RWPE2 (cell line): ENCODE results near the gene EFNA4.

Source experiments
- ATAC-seq: fragments of 200-7000 bp; cut with Tn5 transposase; 3 replicates; pipeline ENCODE4 v1.9.1; 2021; ENCODE audit warnings: low read depth
- DNase-seq: peaks from one replicate; pipeline ENCODE4 v3.0.0-alpha.2; 2020; ENCODE audit warnings: low spot score
- H3K27ac ChIP-seq: fragments of 450-650 bp; 2 replicates; pipeline ENCODE4 v1.5.1; 2017; ENCODE audit warnings: mild to moderate bottlenecking; ENCODE audit not compliant: poor library complexity, severe bottlenecking
- H3K27me3 ChIP-seq: fragments of 250-450 bp; sonication (Bioruptor Pico); 2 replicates; pipeline ENCODE4 v1.5.1; 2021; ENCODE audit warnings: mild to moderate bottlenecking, moderate library complexity; ENCODE audit not compliant: insufficient read depth, poor library complexity, severe bottlenecking
- H3K36me3 ChIP-seq: fragments of 250-450 bp; sonication (Bioruptor Pico); 2 replicates; pipeline ENCODE4 v1.5.1; 2020; ENCODE audit warnings: low read depth, mild to moderate bottlenecking, moderate library complexity
- H3K4me1 ChIP-seq: fragments of 250-450 bp; sonication (Bioruptor Pico); 2 replicates; pipeline ENCODE4 v1.5.1; 2021; ENCODE audit warnings: mild to moderate bottlenecking, moderate library complexity; ENCODE audit not compliant: insufficient read depth, poor library complexity, severe bottlenecking
- H3K4me3 ChIP-seq: fragments of 250-450 bp; sonication (Bioruptor Pico); 2 replicates; pipeline ENCODE4 v1.5.1; 2021; ENCODE audit warnings: mild to moderate bottlenecking, moderate library complexity; ENCODE audit not compliant: severe bottlenecking
- H3K9me3 ChIP-seq: fragments of 250-450 bp; sonication (Bioruptor Pico); 2 replicates; pipeline ENCODE4 v1.5.1; 2021; ENCODE audit warnings: mild to moderate bottlenecking, moderate library complexity; ENCODE audit not compliant: severe bottlenecking
- CTCF ChIP-seq: fragments of 450-650 bp; IDR thresholded peaks from one replicate; pipeline ENCODE4 v1.5.1; 2017; ENCODE audit warnings: mild to moderate bottlenecking, moderate library complexity; ENCODE audit not compliant: poor library complexity, severe bottlenecking

EFNA4 gene

GRCh38 chr1:155071701-155072100, 8.2 kb downstream of the EFNA4 start:
- TF ChIP-seq CTCF: no peak
- Histone ChIP-seq H3K27me3 (no peaks in the 10 kb centered on the region), H3K36me3 (no peaks in the 10 kb centered on the region), H3K4me1 (no peaks in the 10 kb centered on the region), H3K4me3 (no peak overlapping the region), H3K27ac (no peak overlapping the region), H3K9me3 (no peaks in the 10 kb centered on the region)
- no peak for ATAC-seq
- DNase-seq: no peak

- H3K27me3 ChIP-seq: no peaks in the 10 kb centered on the region
- TF ChIP-seq CTCF: no peak
- no peaks in the 10 kb centered on the region for H3K9me3 ChIP-seq
- ATAC-seq: no peak
- H3K4me1 ChIP-seq: no peaks in the 10 kb centered on the region
- H3K4me3 ChIP-seq: no peak overlapping the region
- H3K36me3 ChIP-seq: no peaks in the 10 kb centered on the region
- no peak overlapping the region for H3K27ac ChIP-seq
- DNase-seq: no peak
Measured at GRCh38 chr1:155072531-155073289, 9.2 kb downstream of the EFNA4 start.

DNA sequence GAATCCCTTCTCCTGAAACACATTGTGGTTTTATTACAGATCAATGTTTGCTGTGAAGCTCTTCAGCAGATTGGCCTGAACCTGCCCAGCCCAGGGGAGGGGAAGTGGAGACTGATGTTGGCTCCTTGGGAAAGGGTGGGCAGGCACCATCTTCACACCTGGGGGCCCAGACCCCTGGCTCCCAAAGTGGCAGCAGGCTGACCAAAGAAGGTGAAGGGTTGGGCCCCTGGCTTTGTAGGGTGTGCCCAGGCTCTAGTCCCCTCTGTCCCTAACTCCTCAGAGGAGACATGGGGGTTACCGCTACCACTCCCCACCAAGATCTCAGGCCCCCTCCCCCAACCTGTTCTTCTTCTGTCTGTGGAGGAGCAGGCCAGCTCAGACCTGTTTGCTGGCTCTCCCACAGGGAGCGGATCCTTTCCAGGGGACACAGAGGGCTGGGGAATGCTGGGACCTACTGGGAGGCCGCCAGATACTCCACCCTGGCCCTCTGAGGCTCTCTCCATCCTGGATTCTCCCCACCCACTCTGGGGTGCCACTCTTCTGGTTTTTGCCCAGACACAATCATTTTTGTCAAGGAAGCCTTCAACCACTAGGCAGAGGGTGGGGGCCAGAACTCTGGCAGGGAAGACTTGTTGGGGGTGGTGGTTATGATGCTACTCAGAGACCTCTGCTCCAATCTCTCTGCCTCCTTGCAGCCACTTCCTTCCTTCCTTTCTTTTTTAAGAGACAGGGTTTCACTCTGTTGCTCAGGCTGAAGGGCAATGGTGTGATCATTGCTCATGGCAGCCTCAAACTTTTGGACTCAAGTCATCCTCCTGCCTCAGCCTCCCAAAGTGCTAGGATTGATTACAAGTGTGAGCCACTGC, 10.1 kb downstream of the EFNA4 start:
- H3K4me1 ChIP-seq: no peaks in the 10 kb centered on the region
- DNase-seq: no peak
- no peaks in the 10 kb centered on the region for H3K9me3 ChIP-seq
- no peaks in the 10 kb centered on the region for H3K27me3 ChIP-seq
- no peak for TF ChIP-seq CTCF
- ATAC-seq: no peak
- no peaks in the 10 kb centered on the region for H3K36me3 ChIP-seq
- no peak overlapping the region for H3K27ac ChIP-seq
- no peak overlapping the region for H3K4me3 ChIP-seq

DNA sequence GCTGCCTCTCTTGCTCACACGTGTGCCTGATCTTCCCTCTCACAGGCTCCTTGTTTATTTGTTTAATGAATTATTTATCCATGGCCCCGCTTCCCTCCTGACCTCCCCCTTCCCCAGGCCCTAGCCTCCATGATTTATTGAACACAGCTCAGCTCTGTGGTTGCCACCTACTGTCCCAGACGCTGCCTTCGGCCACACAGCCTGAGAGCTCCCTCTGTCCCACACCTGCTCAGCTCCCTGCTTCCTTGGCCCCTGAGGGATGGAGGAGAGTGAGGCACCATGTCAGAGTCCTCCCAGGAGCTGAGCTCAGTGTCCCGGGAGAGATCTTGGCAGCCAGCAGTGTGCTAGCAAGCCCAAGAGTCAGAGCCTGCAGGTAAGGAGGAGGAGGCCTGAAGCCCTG, 12.0 kb downstream of the EFNA4 start:
- no peak for TF ChIP-seq CTCF
- no peak for DNase-seq
- Histone ChIP-seq H3K27me3 (peaks cover 17% of the 10 kb centered on the region), H3K4me1 (no peaks in the 10 kb centered on the region), H3K4me3 (no peak overlapping the region), H3K27ac (no peak overlapping the region), H3K36me3 (no peaks in the 10 kb centered on the region), H3K9me3 (no peaks in the 10 kb centered on the region)
- ATAC-seq: no peak
